GM19438 (cell line): ENCODE data around the gene AACS.
A peak's percentile ranks its signal among the peaks of the same experiment; 100 is the strongest.
"Not testable (repeated sequence)": the region's sequence is repeated elsewhere in the genome, so short reads cannot be mapped to it uniquely, and the experiment has no call there.

Source experiments
- ATAC-seq: cut with Tn5 transposase; IDR thresholded peaks from one replicate; pipeline ENCODE4 v1.9.1; 2021; ENCODE audit warnings: low read depth; ENCODE audit not compliant: unreplicated experiment

Gene AACS

GRCh38 chr12:125056306-125056705, 8.9 kb upstream of the AACS start:
- ATAC-seq, result no peak

DNA sequence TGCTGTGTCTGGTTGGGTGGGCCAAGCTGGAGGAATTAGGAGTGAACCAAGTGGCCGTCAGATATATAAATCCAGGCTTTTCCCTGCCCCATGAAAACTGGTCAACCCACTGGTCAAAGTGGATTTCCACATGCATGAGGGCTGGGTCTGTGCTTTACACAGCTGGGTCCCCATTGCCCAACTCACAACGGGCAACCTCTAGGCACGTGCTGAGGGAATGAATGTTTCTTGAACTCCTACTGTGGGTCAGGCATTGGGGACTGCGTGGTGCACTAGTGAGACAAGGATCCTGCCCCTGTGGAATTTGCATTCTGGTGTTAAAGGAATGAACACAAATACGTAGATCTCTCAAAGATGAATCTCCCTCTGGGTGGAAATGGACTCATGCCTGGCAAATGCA, 7.5 kb upstream of the AACS start:
- ATAC-seq, result no peak

GRCh38 chr12:125061229-125061628, 4.0 kb upstream of the AACS start:
- no peak for ATAC-seq

DNA sequence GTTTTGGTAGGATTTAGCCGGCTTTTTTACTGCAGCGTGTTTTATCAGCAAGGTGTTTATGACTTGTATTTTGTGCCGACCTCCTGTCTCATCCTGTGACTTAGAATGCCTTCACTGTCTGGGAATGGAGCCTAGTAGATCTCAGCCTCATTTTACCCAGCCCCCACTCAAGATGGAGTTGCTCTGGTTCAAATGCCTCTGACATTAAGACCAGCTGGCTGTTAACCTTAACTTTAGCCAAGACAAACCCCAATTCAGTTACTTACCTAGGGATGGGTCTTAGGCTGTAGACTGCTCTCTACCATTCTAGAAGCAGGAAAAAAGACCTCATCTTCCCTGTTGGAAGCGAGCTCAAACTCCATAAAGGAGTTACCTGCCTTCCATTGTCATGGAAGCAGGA, 1.7 kb upstream of the AACS start:
- not testable (repeated sequence) for ATAC-seq

GRCh38 chr12:125064492-125064891, 743 bp upstream of the AACS start:
- no peak for ATAC-seq

GRCh38 chr12:125065919-125066570, 810 bp downstream of the AACS start:
- ATAC-seq, result peak; percentile 8

DNA sequence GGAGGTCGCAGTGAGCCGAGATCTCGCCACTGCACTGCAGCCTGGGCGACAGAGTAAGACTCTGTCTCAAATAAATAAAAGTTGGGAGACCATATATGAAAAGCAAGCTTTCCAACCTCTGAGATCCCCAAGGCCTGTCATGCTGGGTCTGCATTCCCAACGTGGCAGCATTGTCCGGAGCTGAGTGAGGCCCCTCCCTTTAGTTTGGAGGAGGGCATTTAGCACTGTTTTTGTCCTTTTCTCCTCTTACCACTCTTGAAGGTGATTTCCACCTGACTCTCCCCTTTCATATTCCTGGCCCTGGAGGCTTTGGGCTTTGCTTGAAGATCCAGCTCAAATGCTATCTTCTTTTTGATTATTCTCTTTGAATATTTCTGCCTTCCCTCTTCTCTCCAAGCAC, 3.2 kb downstream of the AACS start:
- ATAC-seq, result no peak

DNA sequence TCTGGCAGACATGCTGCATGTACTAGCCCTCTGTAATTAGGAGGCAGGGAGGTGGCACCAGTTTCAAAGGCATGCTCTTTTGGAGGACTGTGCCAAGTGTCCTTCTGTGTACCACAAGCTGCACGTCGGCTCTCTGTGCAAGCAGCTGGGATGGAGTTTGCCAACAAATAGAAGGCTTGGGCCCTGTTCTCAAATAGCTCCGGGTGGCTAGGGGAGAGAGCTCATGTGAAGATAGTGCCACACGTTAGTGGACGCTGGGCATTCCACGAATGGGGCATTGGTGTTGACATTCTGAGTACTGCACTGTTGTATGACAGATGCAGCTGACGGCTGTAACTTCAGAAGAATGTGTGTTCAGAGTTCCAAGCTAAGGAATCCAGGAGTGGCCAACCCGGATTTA, 4.4 kb downstream of the AACS start:
- ATAC-seq, result no peak

DNA sequence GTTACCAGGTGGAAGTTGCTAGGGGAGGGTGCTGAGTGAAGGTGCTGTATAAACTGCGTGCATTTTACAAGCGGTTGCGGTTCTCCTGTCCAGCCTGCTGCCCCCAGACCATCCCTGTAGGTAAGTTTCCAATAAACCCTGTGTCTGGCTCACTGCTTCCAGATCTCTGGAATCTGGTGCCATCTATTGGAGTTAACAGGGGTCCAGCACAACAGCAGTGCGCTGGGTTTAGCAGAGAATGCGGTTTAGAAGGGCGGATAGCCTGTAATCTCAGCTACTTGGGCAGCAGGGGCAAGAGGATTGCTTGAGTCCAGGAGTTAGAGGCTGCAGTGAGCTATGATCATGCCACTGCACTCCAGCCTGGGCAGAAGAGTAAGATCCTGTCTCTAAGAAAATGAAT, 4.9 kb downstream of the AACS start:
- no peak for ATAC-seq

- ATAC-seq, result no peak
Measured at GRCh38 chr12:125070661-125071390, 5.6 kb downstream of the AACS start.

DNA sequence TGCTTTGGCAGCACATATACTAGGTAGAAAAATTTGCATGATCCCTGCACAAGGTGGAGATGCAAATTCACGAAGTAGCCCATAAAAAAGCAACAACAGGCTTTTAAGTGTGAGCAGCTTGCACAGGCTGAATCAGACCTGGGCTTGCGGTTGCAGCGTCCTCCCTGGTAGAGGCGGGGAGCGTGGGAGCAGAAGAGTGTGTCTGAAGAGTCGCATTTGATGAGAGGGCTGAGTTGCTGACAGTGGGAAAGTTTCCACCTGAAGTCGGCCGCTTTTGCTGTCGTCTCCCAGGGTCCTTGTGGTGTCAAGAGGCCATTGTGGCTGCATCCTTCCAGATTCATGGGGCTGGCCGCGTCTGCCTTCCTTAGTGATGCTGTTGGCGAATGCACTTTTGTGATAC, 6.2 kb downstream of the AACS start:
- ATAC-seq, result no peak

- ATAC-seq, result no peak
Measured at GRCh38 chr12:125072496-125072895, 7.3 kb downstream of the AACS start.

- ATAC-seq, result not testable (repeated sequence)
Measured at GRCh38 chr12:125074294-125074693, 9.1 kb downstream of the AACS start.

DNA sequence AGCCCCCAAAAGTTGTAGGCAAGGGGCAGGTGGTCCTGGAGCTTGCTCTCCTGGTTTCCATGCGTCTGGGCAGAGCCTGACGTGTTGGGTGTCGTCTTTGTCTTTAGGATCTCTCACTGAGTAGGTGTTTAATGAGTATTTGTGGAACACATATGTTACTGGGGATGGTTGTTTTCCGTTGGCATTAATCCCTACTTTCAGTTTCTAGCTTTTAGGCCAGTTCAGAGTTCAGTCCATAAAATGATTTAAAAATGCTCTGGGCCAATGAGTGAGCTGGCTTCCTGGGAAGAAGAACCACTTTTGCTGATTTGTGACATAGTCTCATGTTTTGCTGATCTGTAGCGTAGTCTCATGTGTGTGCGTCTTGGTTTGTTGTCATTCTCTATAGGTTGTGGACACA, 10.9 kb downstream of the AACS start:
- no peak for ATAC-seq

DNA sequence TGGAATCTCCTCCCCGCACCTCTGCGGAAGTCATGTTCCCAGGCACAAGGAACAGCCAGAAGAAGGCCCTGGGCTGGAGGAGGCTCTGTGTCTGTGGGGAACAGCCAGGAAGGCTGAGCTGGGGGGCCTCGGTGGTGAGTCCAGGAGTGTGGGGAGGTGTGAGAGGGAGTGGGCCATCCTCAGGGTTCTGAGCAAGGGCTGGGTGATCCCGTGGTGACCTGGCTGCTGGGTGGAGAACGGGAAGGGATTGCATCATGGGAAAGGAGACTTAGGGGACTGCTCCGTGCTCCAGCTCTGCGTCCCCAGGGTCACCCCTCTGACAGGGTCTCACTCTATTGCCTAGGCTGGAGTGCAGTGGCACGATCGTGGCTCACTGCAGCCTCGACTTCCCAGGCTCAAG, 13.8 kb downstream of the AACS start:
- ATAC-seq, result no peak

DNA sequence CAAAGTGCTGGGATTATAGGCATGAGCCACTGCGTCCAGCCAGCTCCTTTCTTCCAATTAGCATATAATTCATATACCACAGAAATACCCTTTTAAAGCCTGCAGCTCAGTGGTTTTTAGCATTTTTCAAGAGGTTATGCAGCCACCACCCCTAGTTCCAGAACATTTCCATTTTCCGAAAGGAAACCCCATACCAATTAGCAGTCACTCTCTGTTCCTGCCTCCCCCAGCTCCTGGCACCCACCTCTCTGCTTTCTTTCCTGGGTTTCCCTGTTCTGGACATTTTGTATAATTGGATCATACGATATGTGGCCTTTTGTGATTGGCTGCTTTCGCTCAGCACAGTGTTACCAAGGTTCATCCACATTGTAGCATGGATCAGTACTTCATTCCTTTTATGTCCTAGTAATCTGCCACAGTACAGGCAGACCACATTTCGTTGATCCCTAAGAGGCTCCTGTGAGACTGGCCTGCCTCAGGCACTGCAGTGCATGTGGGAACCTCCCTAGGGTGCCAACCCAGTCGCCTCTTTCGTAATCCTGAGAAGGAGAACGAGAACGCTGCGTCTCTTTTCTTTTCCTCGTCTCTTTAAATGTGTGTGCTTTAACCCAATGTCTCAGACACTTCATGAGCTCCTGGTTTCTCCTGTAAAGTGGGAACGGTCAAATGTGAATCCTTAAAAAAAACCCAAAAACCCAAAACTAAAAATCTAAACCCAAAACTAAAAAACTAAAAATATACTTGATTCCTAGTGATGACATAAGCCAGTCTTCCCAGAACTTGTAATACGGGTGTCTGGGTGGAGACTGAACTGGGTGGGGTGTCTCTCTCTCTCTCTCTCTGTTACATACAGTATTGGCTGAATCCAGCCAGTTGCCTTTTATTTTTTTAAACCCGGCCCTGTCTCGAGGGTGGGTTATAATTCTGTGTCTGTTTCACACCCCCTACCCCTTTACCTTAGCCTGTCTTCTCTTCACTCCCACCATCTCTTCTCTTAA, 14.7 kb downstream of the AACS start:
- no peak for ATAC-seq

- ATAC-seq, result no peak
Measured at GRCh38 chr12:125081427-125081826, 16.2 kb downstream of the AACS start.

GRCh38 chr12:125083072-125083471, 17.8 kb downstream of the AACS start:
- no peak for ATAC-seq

GRCh38 chr12:125088199-125088598, 23.0 kb downstream of the AACS start:
- not testable (repeated sequence) for ATAC-seq

DNA sequence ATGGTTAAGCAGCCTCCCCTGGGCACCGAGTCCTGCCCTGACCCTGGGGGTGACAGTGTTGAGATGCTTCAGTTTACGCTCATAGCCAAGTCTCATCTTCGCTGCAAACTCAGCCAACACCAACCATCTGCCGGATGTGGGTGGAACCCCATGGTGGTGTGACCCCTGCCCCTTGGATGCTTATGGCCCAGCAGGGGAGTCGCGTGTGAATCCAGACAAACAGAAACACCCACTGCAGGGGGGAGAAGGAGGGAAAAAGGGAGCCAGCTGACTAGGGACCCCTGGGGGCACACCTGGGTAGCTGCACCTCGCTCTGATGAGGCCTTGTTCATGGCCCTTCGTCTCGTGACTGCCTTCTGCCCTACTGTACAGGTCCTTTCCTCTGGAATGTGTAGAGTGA, 23.8 kb downstream of the AACS start:
- ATAC-seq, result no peak

DNA sequence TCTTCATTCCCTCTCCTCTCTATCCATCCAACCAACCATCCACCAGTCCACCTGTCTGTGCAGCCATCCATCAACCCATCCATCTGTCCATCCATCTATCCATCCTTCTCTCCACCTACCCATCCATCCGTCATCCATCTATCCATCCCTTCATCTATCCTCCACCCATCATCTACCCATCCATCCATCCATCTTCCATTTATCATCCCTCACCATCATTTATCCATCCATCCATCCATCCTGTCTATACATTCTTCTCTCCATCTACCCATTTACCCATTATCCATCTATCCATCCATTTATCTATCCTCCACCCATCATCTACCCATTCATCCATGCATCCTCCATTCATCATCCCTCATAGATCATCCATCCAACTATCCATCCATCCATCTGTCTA, 24.4 kb downstream of the AACS start:
- ATAC-seq, result no peak
